Hypothalamus (tissue), 51 donors: ENCODE results near the gene SLC9A1.
A peak's percentile ranks its signal among the peaks of the same experiment; 100 is the strongest.

Experiments used
- DNase-seq, 51 donors: peaks; one replicate each; lab custom pipeline; 2025; lab: John Stamatoyannopoulos, UW

Gene SLC9A1

GRCh38 chr1:27152004-27152828, 2.7 kb downstream of the SLC9A1 start:
- DNase-seq = no peak

GRCh38 chr1:27150641-27151040, 4.3 kb downstream of the SLC9A1 start:
- DNase-seq = no peak

- DNase-seq = no peak
Measured at GRCh38 chr1:27150183-27150582, 4.7 kb downstream of the SLC9A1 start.

GRCh38 chr1:27149762-27150113, 5.2 kb downstream of the SLC9A1 start:
- no peak for DNase-seq

GRCh38 chr1:27149084-27149761, 5.7 kb downstream of the SLC9A1 start:
- DNase-seq = peak in 1 of 51 donors; percentile 25

- no peak for DNase-seq
Measured at GRCh38 chr1:27148591-27148990, 6.3 kb downstream of the SLC9A1 start.

GRCh38 chr1:27147842-27148518, 6.9 kb downstream of the SLC9A1 start:
- no peak for DNase-seq

GRCh38 chr1:27145934-27146354, 9.0 kb downstream of the SLC9A1 start:
- peak in 2 of 51 donors; percentile 39 to 72 for DNase-seq

- peak in 1 of 51 donors; percentile 19 for DNase-seq
Measured at GRCh38 chr1:27144920-27145661, 9.8 kb downstream of the SLC9A1 start.

GRCh38 chr1:27144049-27144748, 10.7 kb downstream of the SLC9A1 start:
- DNase-seq = no peak

- DNase-seq = no peak
Measured at GRCh38 chr1:27143401-27143800, 11.5 kb downstream of the SLC9A1 start.

GRCh38 chr1:27142464-27142863, 12.5 kb downstream of the SLC9A1 start:
- no peak for DNase-seq

- DNase-seq = no peak
Measured at GRCh38 chr1:27141266-27142003, 13.5 kb downstream of the SLC9A1 start.

- no peak for DNase-seq
Measured at GRCh38 chr1:27139980-27140379, 14.9 kb downstream of the SLC9A1 start.

GRCh38 chr1:27138927-27139326, 16.0 kb downstream of the SLC9A1 start:
- DNase-seq = no peak

GRCh38 chr1:27138368-27138767, 16.6 kb downstream of the SLC9A1 start:
- DNase-seq = no peak

- DNase-seq = no peak
Measured at GRCh38 chr1:27137544-27138075, 17.3 kb downstream of the SLC9A1 start.

- peak in 4 of 51 donors; percentile 14 to 51 (median 26) for DNase-seq
Measured at GRCh38 chr1:27136998-27137542, 17.9 kb downstream of the SLC9A1 start.

GRCh38 chr1:27136236-27136551, 18.7 kb downstream of the SLC9A1 start:
- DNase-seq = no peak
